GM23338 (cell line): ENCODE measurements around the gene KAT6B.
"Not testable (repeated sequence)": the region's sequence is repeated elsewhere in the genome, so short reads cannot be mapped to it uniquely, and the experiment has no call there.

ENCODE experiments used
- CTCF ChIP-seq, 2 experiments: fragments of 200-600 bp in 1 of 2; sonication (generic) in 1 of 2; conservative IDR thresholded peaks; 2 replicates each; pipeline versions ENCODE4 v1.5.1 to v1.6.1; 2016 to 2017; ENCODE audit warnings: antibody characterized with exemption in 2 of 2, low read depth in 2 of 2, mild to moderate bottlenecking in 2 of 2, moderate library complexity in 1 of 2
- EZH2 ChIP-seq: fragments of 200-600 bp; sonication (generic); IDR thresholded peaks from one replicate; pipeline ENCODE4 v1.8.0; 2017; ENCODE audit warnings: antibody characterized with exemption, mild to moderate bottlenecking, low read depth; ENCODE audit not compliant: unreplicated experiment
- EZH2phosphoT487 ChIP-seq: fragments of 200-600 bp; sonication (generic); IDR thresholded peaks from one replicate; pipeline ENCODE4 v1.8.1; 2018; ENCODE audit warnings: antibody characterized with exemption; ENCODE audit not compliant: unreplicated experiment
- JUNB ChIP-seq: IDR thresholded peaks from one replicate; pipeline ENCODE4 v1.6.1; 2016; ENCODE audit warnings: antibody characterized with exemption; ENCODE audit not compliant: unreplicated experiment
- POLR2AphosphoS5 ChIP-seq: IDR thresholded peaks from 2 replicates; pipeline ENCODE4 v1.6.1; 2016; ENCODE audit warnings: antibody characterized with exemption, low read depth
- STAT1 ChIP-seq: IDR thresholded peaks from one replicate; pipeline ENCODE4 v1.6.1; 2016; ENCODE audit warnings: antibody characterized with exemption; ENCODE audit not compliant: unreplicated experiment
- ZNF114 ChIP-seq: fragments of 250-450 bp; sonication (Bioruptor Pico); IDR thresholded peaks from 2 replicates; pipeline ENCODE4 v1.5.0; 2020; ENCODE audit warnings: mild to moderate bottlenecking, moderate library complexity
- ZNF331 ChIP-seq: fragments of 250-450 bp; sonication (Bioruptor Pico); IDR thresholded peaks from 2 replicates; pipeline ENCODE4 v1.5.0; 2020; ENCODE audit warnings: low read depth, mild to moderate bottlenecking, moderate library complexity
- TF ChIP-seq, protein P1 (sequence below): IDR thresholded peaks from one replicate; pipeline ENCODE4 v1.6.1; 2018; ENCODE audit warnings: antibody characterized with exemption; ENCODE audit not compliant: unreplicated experiment

DNA sequence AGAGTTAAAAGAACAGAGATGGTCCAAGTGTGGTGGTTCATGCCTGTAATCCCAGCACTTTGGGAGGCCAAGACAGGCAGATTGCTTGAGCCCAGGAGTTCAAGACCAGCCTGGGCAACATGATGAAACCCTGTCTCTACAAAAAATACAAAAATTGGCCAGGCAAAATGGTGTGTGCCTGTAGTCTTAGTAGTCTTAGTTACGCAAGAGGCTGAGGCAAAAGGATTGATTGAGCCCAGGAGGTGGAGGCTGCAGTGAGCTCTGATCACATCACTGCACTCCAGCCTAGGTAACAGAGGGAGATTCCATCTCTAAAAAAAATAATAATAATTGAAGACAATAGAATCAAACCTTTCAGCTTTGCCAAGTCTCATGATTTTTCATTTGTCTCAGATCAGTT lies 33.2 kb upstream of the KAT6B start:
- TF ChIP-seq EZH2; CTCF (conservative IDR thresholded peaks at IDR 0.05; ENCODE audit: low read depth in 2 of 2); EZH2phosphoT487; ZNF331 (CRISPR knock-in tag); STAT1; ZNF114 (CRISPR knock-in tag); JUNB; POLR2AphosphoS5: not testable (repeated sequence)
- TF ChIP-seq, protein P1, sequence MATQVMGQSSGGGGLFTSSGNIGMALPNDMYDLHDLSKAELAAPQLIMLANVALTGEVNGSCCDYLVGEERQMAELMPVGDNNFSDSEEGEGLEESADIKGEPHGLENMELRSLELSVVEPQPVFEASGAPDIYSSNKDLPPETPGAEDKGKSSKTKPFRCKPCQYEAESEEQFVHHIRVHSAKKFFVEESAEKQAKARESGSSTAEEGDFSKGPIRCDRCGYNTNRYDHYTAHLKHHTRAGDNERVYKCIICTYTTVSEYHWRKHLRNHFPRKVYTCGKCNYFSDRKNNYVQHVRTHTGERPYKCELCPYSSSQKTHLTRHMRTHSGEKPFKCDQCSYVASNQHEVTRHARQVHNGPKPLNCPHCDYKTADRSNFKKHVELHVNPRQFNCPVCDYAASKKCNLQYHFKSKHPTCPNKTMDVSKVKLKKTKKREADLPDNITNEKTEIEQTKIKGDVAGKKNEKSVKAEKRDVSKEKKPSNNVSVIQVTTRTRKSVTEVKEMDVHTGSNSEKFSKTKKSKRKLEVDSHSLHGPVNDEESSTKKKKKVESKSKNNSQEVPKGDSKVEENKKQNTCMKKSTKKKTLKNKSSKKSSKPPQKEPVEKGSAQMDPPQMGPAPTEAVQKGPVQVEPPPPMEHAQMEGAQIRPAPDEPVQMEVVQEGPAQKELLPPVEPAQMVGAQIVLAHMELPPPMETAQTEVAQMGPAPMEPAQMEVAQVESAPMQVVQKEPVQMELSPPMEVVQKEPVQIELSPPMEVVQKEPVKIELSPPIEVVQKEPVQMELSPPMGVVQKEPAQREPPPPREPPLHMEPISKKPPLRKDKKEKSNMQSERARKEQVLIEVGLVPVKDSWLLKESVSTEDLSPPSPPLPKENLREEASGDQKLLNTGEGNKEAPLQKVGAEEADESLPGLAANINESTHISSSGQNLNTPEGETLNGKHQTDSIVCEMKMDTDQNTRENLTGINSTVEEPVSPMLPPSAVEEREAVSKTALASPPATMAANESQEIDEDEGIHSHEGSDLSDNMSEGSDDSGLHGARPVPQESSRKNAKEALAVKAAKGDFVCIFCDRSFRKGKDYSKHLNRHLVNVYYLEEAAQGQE, result not testable (repeated sequence)
